ENCODE data around the gene CXCL3. TPM values are rescaled to one million over a fixed set of nuclear protein-coding genes. Genes with fewer than 3 reads are reported as not detected.
A peak's percentile ranks its signal among the peaks of the same experiment; 100 is the strongest.

Gene CXCL3
- total RNA-seq, 1 experiment from 2014 or later: 1.9 TPM

- intact Hi-C loops (cut with micrococcal nuclease): no loop called here
- no peaks in the 10 kb centered on the region for H4K20me1 ChIP-seq (ENCODE audit: insufficient read depth)
- no peaks in the 10 kb centered on the region for H3K36me3 ChIP-seq (ENCODE audit: control insufficient read depth in 1 of 2, insufficient read depth in 2 of 2, low read length in 2 of 2)
- no peaks in the 10 kb centered on the region for H3K9me3 ChIP-seq (ENCODE audit: control insufficient read depth in 1 of 2, insufficient read depth in 1 of 2, low read depth in 1 of 2, low read length in 2 of 2)
- no peak for ATAC-seq
- no peak overlapping the region for H3K9ac ChIP-seq (ENCODE audit: low read length)
- H3K27ac ChIP-seq (ENCODE audit: low read depth, low read length): no peak overlapping the region
- RAD21 ChIA-PET (ENCODE audit: low non-redundant PET in 1 of 2, low total read pairs in 2 of 2, uncharacterized antibody in 2 of 2, unreplicated experiment in 2 of 2): no interaction called here
- CTCF ChIA-PET: no interaction called here
- no peak for DNase-seq (ENCODE audit: low read depth, low spot score)
- no peak overlapping the region for H3K4me2 ChIP-seq (ENCODE audit: low read length)
- no peak for TF ChIP-seq EZH2 (IDR thresholded peaks at IDR 0.05)
- TF ChIP-seq REST (IDR thresholded peaks at IDR 0.05; ENCODE audit: low read depth): no peak
- TF ChIP-seq ZBTB33 (IDR thresholded peaks at IDR 0.05; ENCODE audit: extremely low read depth, insufficient replicate concordance, low read length): no peak
- TF ChIP-seq RAD21 (IDR thresholded peaks at IDR 0.05; ENCODE audit: low read depth): no peak
- TF ChIP-seq FOSL1 (IDR thresholded peaks at IDR 0.05; ENCODE audit: low read depth): no peak
- TF ChIP-seq TCF7L2 (IDR thresholded peaks at IDR 0.05; ENCODE audit: borderline replicate concordance, extremely low read depth, insufficient read depth, insufficient read length): no peak
- no peak for TF ChIP-seq CTCF (IDR thresholded peaks at IDR 0.05 in 2 of 3, conservative IDR thresholded peaks at IDR 0.05 in 1 of 3; ENCODE audit: borderline replicate concordance in 1 of 3, insufficient read depth in 1 of 3, low read depth in 2 of 3, low read length in 2 of 3)
- TF ChIP-seq MAX (IDR thresholded peaks at IDR 0.05): no peak
- peaks cover 2 to 10% of the 10 kb centered on the region in 2 experiments; a peak in 2 of 4 replicates for H3K4me1 ChIP-seq (ENCODE audit: control insufficient read depth in 1 of 2, insufficient read depth in 2 of 2, low read length in 2 of 2)
- no peaks in the 10 kb centered on the region for H3K27me3 ChIP-seq (ENCODE audit: insufficient read depth, low read length)
- peak overlapping the region; percentile 18 for H2AFZ ChIP-seq (ENCODE audit: low read depth, low read length, poor library complexity, severe bottlenecking)
- POLR2A ChIA-PET: no interaction called here
- no peaks in the 10 kb centered on the region for H3K79me2 ChIP-seq (ENCODE audit: insufficient read depth, low read length)
- no peak overlapping the region for H3K4me3 ChIP-seq (replicated peaks in 1 of 2; ENCODE audit: low read depth in 1 of 2, low read length in 2 of 2)
- H3K9me2 ChIP-seq (ENCODE audit: insufficient read depth): no peaks in the 10 kb centered on the region
- BruUV-seq (replicated peaks): no TSS peak
Observed at GRCh38 chr4:74065115-74065642, 26.7 kb upstream of the CXCL3 start.

Data from HCT116 (cell line).